H54 (cell line): ENCODE measurements around the gene GJC2.

ENCODE experiments used
- DNase-seq: peaks from one replicate; pipeline ENCODE4 v3.0.0; 2011; ENCODE audit warnings: low spot score, mixed read lengths; ENCODE audit not compliant: insufficient read length
- FAIRE-seq: peaks from 3 replicates; lab custom pipeline; 2011; peaks lifted over from hg19 to GRCh38; lab: Jason Lieb, UNC
- POLR2A ChIP-seq: IDR thresholded peaks from 2 replicates; pipeline ENCODE4 v1.6.1; 2011; ENCODE audit warnings: low read depth, mild to moderate bottlenecking, low read length

Gene GJC2

GRCh38 chr1:228162286-228163006 lies 12.7 kb downstream of the GJC2 start:
- DNase-seq (no peak), FAIRE-seq (no peak)
- TF ChIP-seq POLR2A, result no peak; the same call in 1 of the 2 replicates

DNA sequence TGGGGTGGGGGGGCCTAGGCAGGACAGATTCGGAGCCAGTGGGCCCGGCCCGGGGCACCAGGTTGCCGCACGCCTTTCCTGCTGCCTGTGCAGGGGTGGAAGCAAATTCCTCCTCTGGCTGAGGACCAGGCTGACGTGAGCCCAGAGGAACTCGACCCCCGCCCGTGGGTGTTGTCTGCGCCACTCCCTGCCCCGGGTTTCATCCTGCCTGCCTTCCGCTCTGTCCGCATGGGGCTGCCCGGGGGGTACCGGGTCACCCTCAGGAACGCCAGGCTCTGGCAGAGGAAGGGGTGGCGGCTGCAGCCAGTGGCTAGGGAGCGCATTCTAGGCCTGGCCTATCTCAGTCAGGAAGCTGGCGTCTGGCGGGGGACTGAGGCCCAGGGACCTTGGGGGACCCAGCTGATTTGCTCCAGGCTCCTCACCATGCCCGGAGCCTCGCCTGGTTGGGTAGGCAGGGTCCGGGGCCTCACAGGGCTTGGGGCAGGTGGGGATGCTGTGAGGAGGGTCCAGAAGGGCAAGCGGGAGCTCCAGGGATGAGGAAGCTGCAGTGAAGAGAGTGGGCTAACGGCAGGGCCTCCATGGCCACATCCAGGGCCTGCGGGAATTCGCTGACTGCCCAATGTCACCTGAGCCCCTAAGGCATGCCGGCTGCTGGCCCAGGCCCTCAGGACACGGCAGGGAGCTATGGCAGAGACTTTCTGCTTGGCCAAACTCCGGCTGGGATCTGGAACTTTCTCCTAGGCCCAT lies 13.4 kb downstream of the GJC2 start:
- FAIRE-seq, result no peak
- TF ChIP-seq POLR2A, result no peak

DNA sequence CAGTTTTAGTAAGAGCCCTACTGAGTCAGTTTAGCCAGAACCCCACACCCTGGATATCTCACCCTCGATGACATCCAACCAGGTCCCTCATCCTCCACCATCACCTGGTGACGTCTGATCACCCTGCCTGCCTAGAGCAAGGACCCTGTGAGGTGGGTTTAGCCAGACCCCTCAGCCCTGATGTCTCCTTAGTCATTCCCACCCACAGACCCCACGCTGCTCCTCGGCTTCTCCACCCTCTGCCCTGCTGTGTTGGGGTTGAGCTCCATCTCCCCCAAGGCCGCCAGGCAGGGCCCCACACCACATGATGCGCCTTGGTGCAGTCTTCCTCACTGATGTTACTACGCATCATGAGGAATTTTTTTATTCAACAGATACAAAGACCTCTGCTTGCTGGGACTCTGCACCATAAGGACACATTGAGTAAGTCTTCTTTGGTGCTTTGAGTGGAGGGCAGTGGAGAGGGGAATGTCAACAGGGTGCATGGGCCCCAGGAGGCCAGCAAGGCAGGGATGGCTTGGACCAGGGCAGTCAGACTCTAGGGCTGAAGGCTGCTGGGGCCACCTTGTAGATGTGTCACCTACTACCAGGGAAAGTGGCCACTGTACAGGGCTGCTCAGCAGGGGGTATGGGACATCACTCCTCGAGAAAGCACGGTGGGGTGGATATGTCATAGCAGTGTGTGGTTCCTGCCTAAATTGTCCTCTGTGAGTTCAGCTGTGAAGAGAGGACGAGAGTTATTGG lies 14.2 kb downstream of the GJC2 start:
- no peak for TF ChIP-seq POLR2A
- FAIRE-seq (no peak), DNase-seq (no peak)

More for the DNA sequence above, 13.4 kb downstream of the GJC2 start:
- DNase-seq, result no peak

DNA sequence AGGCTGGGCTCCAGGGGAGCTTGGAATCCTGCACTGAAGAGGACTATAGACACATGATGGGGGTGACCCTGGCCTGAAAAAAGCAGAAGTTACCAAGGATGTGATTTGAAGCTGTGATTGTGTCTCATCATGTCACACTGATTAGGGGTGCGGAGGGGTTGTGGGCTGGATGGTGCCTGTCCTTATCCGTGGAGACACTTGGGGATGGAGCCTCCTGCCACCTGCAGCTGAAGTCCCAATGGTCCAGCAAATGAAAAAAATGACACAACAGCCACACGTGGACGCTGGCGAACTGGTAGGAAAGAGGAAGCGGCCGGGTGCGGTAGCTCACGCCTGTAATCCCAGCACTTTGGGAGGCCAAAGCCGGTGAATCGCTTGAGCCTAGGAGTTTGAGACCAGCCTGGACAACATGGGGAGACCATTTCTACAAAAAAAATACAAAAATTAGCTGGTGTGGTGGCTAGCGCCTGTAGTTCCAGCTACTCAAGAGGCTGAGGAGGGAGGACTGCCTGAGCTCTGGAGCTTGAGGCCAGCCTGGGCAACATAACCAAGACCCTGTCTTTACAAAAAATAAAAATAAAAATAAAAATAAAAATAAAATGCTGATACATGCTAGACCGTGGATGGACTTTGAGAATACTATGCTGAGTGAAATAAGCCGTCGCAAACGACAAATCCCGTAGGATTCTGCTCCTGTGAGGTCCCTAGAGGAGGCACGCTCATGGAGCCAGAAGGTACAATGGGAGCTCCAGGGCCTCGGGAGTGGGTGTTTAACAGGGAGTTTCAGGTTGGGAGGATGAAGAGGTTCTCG lies 15.0 kb downstream of the GJC2 start:
- no peak for FAIRE-seq
- TF ChIP-seq POLR2A, result no peak
- no peak for DNase-seq

DNA sequence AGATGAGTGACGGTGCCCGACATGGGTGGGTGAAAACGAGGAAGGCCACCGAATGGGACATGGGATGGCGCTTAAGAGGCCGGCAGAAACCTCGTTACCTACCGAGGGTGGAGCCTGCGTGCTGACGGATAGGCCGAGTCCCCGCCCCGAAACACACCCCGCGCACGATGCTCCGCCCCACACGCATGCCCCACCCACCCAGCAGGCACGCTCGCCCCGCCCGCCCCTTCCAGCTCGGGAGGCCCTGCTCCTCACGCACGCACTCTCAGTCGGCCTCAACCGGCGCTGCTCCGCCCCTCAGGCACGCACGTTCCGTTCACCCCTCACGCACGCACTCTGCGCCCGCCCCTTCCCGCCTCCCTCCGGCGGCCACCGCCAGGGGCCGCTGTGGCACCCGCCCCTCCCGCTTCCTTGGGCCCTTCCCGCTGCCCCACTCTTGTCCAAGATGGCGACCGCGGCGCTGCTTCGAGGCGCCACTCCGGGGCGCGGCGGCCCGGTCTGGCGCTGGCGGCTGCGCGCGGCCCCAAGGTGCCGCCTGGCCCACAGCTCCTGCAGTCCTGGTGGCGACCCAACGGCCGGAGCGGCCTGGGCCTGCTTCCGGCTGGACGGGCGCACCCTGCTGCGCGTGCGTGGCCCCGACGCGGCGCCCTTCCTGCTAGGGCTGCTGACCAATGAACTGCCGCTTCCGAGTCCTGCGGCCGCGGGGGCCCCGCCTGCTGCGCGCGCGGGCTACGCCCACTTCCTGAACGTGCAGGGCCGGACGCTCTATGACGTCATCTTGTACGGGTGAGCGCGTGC lies 15.8 kb downstream of the GJC2 start, which contains the start of gene IBA57:
TSS of gene IBA57 (plus strand) at position 433 of the 798 bp plus-strand sequence. CDS start at position 446, 13 bp downstream.
- FAIRE-seq, result no peak
- DNase-seq, result peak; percentile 98
- TF ChIP-seq POLR2A, result peak; percentile 80

DNA sequence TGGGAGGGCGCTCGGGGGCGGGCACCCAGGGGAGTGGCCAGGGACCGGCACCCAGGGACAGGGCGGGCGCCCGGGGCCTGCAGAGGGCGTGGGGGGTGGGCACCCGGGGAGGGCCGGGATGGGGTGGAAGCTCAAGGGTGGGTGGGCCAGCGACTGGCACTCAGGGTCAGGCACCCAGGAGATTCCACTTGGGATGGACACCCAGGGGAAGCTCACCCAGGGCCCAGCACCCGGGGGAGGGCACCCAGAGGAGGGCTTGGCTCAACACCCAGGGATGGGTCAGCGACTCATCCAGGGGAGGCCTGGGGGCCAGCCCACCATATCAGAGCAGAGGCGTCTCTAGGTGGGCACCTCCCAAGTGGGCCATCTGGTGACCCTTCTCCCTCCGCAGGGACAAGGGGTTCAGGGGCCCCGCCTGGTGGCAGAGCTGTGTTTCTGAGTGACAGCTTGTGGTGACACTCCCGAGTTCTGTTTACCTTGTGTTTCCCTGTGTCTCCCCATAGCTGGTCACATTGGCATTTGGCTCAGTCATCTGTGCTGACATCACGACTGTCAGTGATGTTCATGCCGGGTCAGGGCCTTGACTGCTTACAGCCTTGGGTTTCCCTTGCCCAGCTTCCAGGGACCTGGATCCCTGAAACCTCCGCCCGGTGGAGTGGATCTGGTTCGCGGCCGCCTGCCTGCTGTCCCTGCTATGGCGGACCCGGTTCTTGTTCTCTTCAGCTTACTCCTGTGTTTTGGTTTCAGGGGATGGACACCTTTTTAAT lies 16.6 kb downstream of the GJC2 start:
- FAIRE-seq, result no peak
- no peak for TF ChIP-seq POLR2A
- DNase-seq, result peak; percentile 72

DNA sequence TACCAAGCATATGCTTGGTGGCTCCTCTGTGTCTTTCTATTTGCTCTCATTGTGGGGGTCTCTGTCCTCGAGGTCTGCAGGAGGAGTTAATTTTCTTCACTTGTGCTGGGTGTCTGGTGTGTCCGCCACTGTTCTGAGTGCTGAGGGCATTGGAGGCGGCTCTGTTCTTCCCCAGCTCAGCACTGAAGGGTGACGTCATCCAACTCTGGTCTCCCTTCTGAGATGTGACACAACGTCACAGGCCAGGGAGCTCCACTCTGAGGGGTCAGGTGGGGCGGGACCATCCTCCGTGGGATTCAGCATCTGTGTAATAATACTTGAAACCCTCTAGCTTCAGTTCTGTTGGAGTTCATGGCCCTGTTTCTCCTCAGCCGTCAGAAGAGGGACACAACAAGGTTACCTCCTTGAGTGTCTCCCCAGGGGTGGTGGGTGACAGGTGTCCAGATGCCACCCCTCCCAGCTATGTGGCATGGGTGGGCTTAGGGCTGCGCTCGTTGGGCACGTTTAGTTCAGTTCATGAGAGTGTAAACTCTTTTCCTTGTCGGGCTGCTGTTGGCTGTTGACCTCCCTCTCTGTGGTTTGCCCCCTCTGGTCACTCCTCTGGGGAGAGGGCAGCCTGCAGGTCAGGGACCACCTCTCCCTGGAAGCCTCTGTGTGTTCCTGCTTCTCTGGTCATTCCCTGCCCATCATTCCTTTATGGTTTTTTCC lies 19.0 kb downstream of the GJC2 start:
- no peak for FAIRE-seq

DNA sequence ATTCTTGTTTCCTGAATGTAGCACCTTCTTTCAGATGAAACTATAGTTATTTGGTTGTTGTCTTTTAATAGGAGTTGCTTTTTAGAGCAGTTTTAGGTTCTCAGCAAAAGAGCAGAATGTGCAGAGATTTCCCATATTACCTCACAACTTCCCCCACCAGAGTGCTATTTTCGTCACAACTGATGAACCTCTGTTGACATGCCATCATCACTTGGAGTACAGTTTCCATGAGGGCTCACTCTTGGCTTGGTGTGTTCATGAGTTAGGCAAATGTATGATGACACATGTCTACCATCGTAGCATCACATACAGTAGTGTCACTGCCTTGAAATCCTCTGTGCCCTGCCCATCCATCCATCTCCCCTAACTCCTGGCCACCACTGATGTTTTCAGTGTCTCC lies 19.6 kb downstream of the GJC2 start:
- FAIRE-seq (no peak), DNase-seq (no peak)
- no peak for TF ChIP-seq POLR2A

More for the DNA sequence above, 19.0 kb downstream of the GJC2 start:
- TF ChIP-seq POLR2A, result no peak
- DNase-seq, result no peak

- TF ChIP-seq POLR2A, result no peak
- no peak for DNase-seq
- no peak for FAIRE-seq
These were observed 20.9 kb downstream of the GJC2 start for GRCh38 chr1:228170666-228171065.

DNA sequence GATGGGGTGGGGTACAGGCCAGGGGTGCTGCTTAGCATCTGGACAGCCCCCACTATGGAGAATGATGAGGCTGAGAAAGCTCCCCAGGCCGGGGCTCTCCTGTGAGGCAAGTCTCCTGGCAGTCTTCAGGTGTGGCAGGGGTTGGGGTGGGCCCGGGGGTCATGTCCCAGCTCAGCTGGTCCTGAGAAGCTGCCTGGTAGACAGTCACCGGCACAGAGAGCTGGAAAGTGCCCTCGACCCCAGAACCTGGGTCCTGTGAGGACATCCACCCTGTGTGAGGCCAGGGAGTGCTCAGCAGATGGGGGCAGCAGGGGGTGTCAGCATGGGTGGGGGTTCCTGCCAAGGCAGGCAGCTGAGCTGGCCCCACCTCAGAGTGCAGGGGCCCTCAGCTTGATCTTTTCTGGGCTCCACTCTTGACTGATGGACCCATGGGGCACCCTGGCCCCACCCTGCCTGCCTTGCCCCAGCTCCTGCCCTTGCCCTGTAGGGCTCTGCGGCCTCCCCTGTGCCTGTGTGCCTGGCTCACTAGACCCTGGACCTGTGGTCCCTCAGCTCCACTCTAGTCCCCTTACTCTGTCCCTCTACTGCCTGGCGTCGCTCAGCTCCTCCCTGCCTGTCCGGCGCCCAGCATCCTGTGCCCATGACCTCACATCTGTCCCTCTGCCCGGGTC lies 21.6 kb downstream of the GJC2 start:
- DNase-seq (no peak), FAIRE-seq (no peak)
- TF ChIP-seq POLR2A, result no peak
